GM19035 (cell line): ENCODE data around the gene GALNTL6.
"Not testable (repeated sequence)": the region's sequence is repeated elsewhere in the genome, so short reads cannot be mapped to it uniquely, and the experiment has no call there.

Source experiments
- ATAC-seq: cut with Tn5 transposase; IDR thresholded peaks from one replicate; pipeline ENCODE4 v1.9.1; 2021; ENCODE audit not compliant: unreplicated experiment

GALNTL6 gene

DNA sequence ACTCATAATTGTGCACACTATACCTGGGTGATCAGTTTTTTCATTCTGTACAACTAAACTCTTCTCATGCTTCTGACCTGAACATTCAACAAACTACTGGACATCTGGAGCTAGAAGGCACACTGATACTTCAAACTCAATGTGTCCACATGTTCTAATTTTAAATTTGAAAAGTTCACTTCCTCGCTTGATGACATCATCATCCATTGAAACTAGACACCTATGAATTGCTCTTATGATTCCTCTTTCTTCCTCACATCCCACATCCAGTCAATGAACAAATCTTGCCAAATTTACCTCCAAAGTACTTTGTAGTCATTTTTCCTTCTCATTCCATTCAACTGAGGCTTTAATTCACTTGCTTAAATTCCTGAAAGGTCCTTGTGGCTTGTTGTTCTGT, 549.4 kb downstream of the GALNTL6 start:
- ATAC-seq = no peak

GRCh38 chr4:172369471-172369959, 556.3 kb downstream of the GALNTL6 start:
- no peak for ATAC-seq

GRCh38 chr4:172377486-172378140, 564.4 kb downstream of the GALNTL6 start:
- ATAC-seq = no peak

- no peak for ATAC-seq
Measured at GRCh38 chr4:172379834-172380233, 566.6 kb downstream of the GALNTL6 start.

- no peak for ATAC-seq
Measured at GRCh38 chr4:172390331-172390730, 577.1 kb downstream of the GALNTL6 start.

DNA sequence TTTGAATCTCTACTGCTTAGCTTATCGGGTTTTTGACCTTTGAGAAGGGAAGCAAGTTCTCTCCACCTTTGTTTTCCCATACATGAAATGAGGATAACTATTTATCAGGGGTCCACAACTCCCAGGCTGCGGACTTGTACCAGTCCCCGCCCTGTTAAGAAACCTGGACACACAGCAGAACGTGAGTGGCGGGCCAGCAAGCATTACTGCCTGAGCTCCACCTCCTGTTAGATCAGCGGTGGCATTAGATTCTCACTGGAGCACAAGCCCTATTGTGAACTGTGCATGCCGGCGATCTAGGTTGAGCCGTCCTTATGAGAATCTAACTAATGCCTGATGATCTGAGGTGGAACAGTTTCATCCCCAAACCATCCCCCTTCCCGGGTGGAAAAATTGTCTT, 579.5 kb downstream of the GALNTL6 start:
- no peak for ATAC-seq

- no peak for ATAC-seq
Measured at GRCh38 chr4:172393220-172393619, 580.0 kb downstream of the GALNTL6 start.

DNA sequence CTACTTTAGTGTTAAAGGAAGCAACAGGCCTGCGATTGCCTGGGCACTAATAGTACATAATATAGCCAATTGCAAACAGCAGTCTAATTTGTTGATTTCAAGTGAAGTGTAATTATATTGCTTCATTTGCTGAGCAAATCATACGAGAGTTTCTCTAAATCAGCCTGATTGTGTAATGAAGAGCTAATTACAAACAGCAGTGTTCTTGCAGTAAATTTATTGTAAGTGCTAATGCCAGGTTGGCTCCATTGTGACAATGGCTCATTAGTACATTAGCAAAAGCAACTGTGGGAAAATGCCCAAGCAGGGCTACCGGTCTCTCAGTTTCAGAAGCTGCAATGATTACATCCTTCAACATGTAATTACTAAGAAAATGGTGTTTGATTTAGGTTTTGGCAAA, 591.5 kb downstream of the GALNTL6 start:
- ATAC-seq = no peak

- ATAC-seq = no peak
Measured at GRCh38 chr4:172410363-172410762, 597.2 kb downstream of the GALNTL6 start.

- no peak for ATAC-seq
Measured at GRCh38 chr4:172411149-172411548, 597.9 kb downstream of the GALNTL6 start.

GRCh38 chr4:172412851-172413580, 599.8 kb downstream of the GALNTL6 start:
- ATAC-seq = no peak

GRCh38 chr4:172428979-172429378, 615.8 kb downstream of the GALNTL6 start:
- not testable (repeated sequence) for ATAC-seq

DNA sequence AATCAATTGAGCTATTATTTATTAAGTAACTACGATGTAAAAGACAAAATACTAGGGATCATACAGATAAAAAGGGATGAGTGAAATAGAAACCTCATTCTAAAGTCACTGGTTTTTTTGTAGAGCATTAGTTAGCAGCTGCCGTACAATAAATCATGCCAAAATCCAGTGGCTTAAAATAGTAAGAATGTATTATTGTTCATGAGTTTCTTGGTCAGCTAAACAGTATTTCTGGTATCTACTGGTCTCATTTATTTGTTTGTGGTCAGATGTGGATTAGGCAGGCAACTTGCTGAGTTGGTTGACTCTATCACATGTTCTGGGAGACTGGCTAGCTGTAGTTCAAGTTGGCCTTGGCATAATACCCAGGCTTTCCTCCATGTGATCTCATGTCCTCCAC, 667.3 kb downstream of the GALNTL6 start:
- ATAC-seq = no peak

GRCh38 chr4:172481802-172482508, 668.8 kb downstream of the GALNTL6 start:
- ATAC-seq = no peak

DNA sequence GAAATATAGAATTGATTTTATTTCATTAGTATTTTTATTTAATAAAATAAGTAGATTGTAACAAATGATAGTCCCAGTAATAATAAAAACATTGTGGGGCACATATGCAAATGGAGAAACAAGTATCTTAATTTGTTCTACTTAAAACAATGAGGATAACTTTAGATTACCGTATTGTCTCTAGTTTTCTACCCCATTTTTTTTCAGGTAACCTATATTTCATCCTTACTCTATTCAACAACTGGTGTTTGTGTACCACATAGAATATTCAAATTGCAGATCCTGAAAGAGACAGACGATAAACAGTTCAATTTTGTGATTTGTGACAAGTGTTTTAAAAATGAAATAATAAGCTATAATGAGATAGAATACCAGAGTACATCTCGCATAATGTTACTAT, 671.8 kb downstream of the GALNTL6 start:
- no peak for ATAC-seq

DNA sequence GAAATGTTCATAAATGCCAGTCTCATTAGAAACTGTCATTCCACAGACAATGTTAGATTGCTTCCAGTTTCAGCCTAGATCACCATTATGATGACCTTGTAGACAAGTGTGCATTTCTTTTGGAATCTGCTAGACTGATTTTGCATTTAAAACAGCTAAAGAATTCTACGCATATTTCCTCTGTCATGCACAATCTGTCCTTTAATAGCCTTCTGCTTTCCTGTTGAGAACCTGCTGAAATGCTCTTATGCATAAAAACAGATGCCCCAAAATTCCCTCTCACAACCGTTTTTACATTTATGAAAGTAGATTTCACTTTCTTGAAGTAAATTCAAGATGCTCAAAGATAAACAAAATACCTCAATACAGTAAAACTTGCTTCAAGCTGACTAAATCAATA, 673.3 kb downstream of the GALNTL6 start:
- no peak for ATAC-seq

DNA sequence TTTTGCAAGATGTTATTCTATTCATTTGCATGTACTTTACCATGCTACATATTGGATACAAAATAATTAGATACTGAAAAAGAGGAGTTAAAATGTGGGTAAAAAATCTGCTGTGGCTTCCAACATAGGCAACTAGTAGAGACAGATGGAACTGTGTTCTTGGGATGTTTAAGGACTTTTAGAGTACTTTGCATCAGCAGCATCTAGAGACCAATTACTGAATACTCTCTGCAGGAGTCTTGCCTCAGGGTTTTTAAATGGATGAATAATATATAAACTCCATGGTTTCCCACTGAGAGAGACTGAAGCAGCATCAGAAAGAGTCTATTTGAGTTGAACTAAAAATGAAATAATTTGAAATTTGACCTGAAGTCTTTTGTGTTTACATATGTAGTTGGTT, 676.7 kb downstream of the GALNTL6 start:
- no peak for ATAC-seq

- ATAC-seq = no peak
Measured at GRCh38 chr4:172495769-172496168, 682.6 kb downstream of the GALNTL6 start.

- no peak for ATAC-seq
Measured at GRCh38 chr4:172497321-172497720, 684.1 kb downstream of the GALNTL6 start.

- ATAC-seq = no peak
Measured at GRCh38 chr4:172514011-172514410, 700.8 kb downstream of the GALNTL6 start.

- no peak for ATAC-seq
Measured at GRCh38 chr4:172514801-172515200, 701.6 kb downstream of the GALNTL6 start.
